KMS-11 (cell line): ENCODE data around the gene NCR3LG1.

Experiments used
- H2AFZ ChIP-seq: fragments of 200-600 bp; sonication (generic); 2 replicates; pipeline ENCODE4 v1.6.1; 2016; ENCODE audit warnings: antibody characterized with exemption, mixed run types, low read depth
- H3K27ac ChIP-seq: fragments of 200-600 bp; sonication (generic); 2 replicates; pipeline ENCODE4 v1.6.1; 2016; ENCODE audit warnings: mild to moderate bottlenecking, mixed run types
- H3K27me3 ChIP-seq: fragments of 200-600 bp; sonication (generic); 2 replicates; pipeline ENCODE4 v1.6.1; 2017; ENCODE audit warnings: mild to moderate bottlenecking, low read depth, mixed run types, moderate library complexity; ENCODE audit not compliant: insufficient read depth
- H3K36me3 ChIP-seq: fragments of 200-600 bp; sonication (generic); 2 replicates; pipeline ENCODE4 v1.6.1; 2017; ENCODE audit warnings: mild to moderate bottlenecking, mixed run types; ENCODE audit not compliant: insufficient read depth
- H3K4me1 ChIP-seq: fragments of 200-600 bp; sonication (generic); 2 replicates; pipeline ENCODE4 v1.6.1; 2016; ENCODE audit warnings: mild to moderate bottlenecking, low read depth, mixed run types; ENCODE audit not compliant: poor library complexity, severe bottlenecking
- H3K4me2 ChIP-seq: fragments of 200-600 bp; sonication (generic); 2 replicates; pipeline ENCODE4 v1.7.0; 2016; ENCODE audit warnings: mild to moderate bottlenecking, mixed run types
- H3K4me3 ChIP-seq: fragments of 200-600 bp; sonication (generic); IDR thresholded peaks from 2 replicates; pipeline ENCODE4 v1.6.1; 2017; ENCODE audit warnings: low read depth, low read length, mixed read lengths; ENCODE audit not compliant: insufficient read depth
- H3K79me2 ChIP-seq: fragments of 200-600 bp; sonication (generic); 2 replicates; pipeline ENCODE4 v1.6.1; 2016; ENCODE audit warnings: low read depth, mixed run types; ENCODE audit not compliant: insufficient read depth
- H3K9ac ChIP-seq: fragments of 200-600 bp; sonication (generic); 2 replicates; pipeline ENCODE4 v1.6.1; 2016; ENCODE audit warnings: mild to moderate bottlenecking, mixed run types
- H4K20me1 ChIP-seq: fragments of 200-600 bp; sonication (generic); 2 replicates; pipeline ENCODE4 v1.6.1; 2016; ENCODE audit warnings: mild to moderate bottlenecking, mixed run types; ENCODE audit not compliant: insufficient read depth
- CTCF ChIP-seq: fragments of 200-600 bp; sonication (generic); conservative IDR thresholded peaks from 2 replicates; pipeline ENCODE4 v1.6.1; 2017; ENCODE audit warnings: low read depth, mild to moderate bottlenecking, antibody characterized with exemption, low read length, moderate library complexity, mixed read lengths

The NCR3LG1 gene

GRCh38 chr11:17328871-17329494 lies 22.6 kb upstream of the NCR3LG1 start:
- H3K27me3 ChIP-seq, result no peaks in the 10 kb centered on the region
- H3K4me1 ChIP-seq, result peaks cover 6% of the 10 kb centered on the region
- H3K79me2 ChIP-seq, result no peaks in the 10 kb centered on the region
- H4K20me1 ChIP-seq, result no peaks in the 10 kb centered on the region
- no peaks in the 10 kb centered on the region for H3K36me3 ChIP-seq
- no peak overlapping the region for H3K27ac ChIP-seq
- H3K9ac ChIP-seq, result no peak overlapping the region
- TF ChIP-seq CTCF, result no peak
- no peak overlapping the region for H3K4me2 ChIP-seq
- H2AFZ ChIP-seq, result no peak overlapping the region
- no peak overlapping the region for H3K4me3 ChIP-seq

GRCh38 chr11:17331669-17332068 lies 19.9 kb upstream of the NCR3LG1 start:
- H3K4me1 ChIP-seq, result peaks cover 4% of the 10 kb centered on the region
- H3K4me2 ChIP-seq, result no peak overlapping the region
- H3K36me3 ChIP-seq, result no peaks in the 10 kb centered on the region
- H3K27me3 ChIP-seq, result no peaks in the 10 kb centered on the region
- no peaks in the 10 kb centered on the region for H3K79me2 ChIP-seq
- no peak for TF ChIP-seq CTCF
- no peak overlapping the region for H3K9ac ChIP-seq
- no peaks in the 10 kb centered on the region for H4K20me1 ChIP-seq
- H2AFZ ChIP-seq, result no peak overlapping the region
- H3K27ac ChIP-seq, result no peak overlapping the region
- no peak overlapping the region for H3K4me3 ChIP-seq

GRCh38 chr11:17333799-17334586 lies 17.6 kb upstream of the NCR3LG1 start:
- Histone ChIP-seq H3K27me3 (no peaks in the 10 kb centered on the region), H2AFZ (no peak overlapping the region), H3K4me2 (no peak overlapping the region), H3K27ac (no peak overlapping the region), H3K4me1 (no peaks in the 10 kb centered on the region), H4K20me1 (no peaks in the 10 kb centered on the region), H3K79me2 (no peaks in the 10 kb centered on the region), H3K4me3 (no peak overlapping the region), H3K36me3 (no peaks in the 10 kb centered on the region), H3K9ac (no peak overlapping the region)
- no peak for TF ChIP-seq CTCF

GRCh38 chr11:17343257-17343656 lies 8.3 kb upstream of the NCR3LG1 start:
- Histone ChIP-seq H3K9ac (no peak overlapping the region), H3K27ac (no peak overlapping the region), H3K36me3 (no peaks in the 10 kb centered on the region), H2AFZ (no peak overlapping the region), H3K4me1 (no peaks in the 10 kb centered on the region), H3K4me3 (no peak overlapping the region), H4K20me1 (no peaks in the 10 kb centered on the region), H3K4me2 (no peak overlapping the region), H3K79me2 (no peaks in the 10 kb centered on the region), H3K27me3 (no peaks in the 10 kb centered on the region)
- no peak for TF ChIP-seq CTCF
